ENCODE results near the gene IL19. TPM values are rescaled to one million over a fixed set of nuclear protein-coding genes. Genes with fewer than 3 reads are reported as not detected.

Gene IL19
- total RNA-seq, 1 experiment from 2014 or later = not detected

GRCh38 chr1:206891412-206891811 is 120.8 kb downstream of the IL19 start:
- no peaks in the 10 kb centered on the region for H3K27me3 Mint-ChIP-seq (ENCODE audit: low read depth)
- ATAC-seq (no peak), DNase-seq (ENCODE audit: low spot score) (no peak)
- H3K4me1 Mint-ChIP-seq = peaks cover 23% of the 10 kb centered on the region
- ChIA-PET POLR2A (no interaction called here), CTCF (no interaction called here)
- H3K36me3 Mint-ChIP-seq = no peaks in the 10 kb centered on the region
- H3K9me3 Mint-ChIP-seq = no peaks in the 10 kb centered on the region
- TF ChIP-seq ETV6 (CRISPR knock-in tag; IDR thresholded peaks at IDR 0.05) (no peak), ZNF263 (CRISPR knock-in tag; IDR thresholded peaks at IDR 0.05; ENCODE audit: low read depth) (no peak), MXD4 (CRISPR knock-in tag; IDR thresholded peaks at IDR 0.05; ENCODE audit: borderline replicate concordance) (no peak), TEAD1 (CRISPR knock-in tag; IDR thresholded peaks at IDR 0.05) (no peak), PREB (CRISPR knock-in tag; IDR thresholded peaks at IDR 0.05; ENCODE audit: borderline replicate concordance) (no peak), MLX (CRISPR knock-in tag; IDR thresholded peaks at IDR 0.05) (no peak), ZNF416 (CRISPR knock-in tag; IDR thresholded peaks at IDR 0.05) (no peak), FOXP4 (CRISPR knock-in tag; IDR thresholded peaks at IDR 0.05) (no peak), MYBL2 (CRISPR knock-in tag; IDR thresholded peaks at IDR 0.05) (no peak), EMX1 (CRISPR knock-in tag; IDR thresholded peaks at IDR 0.05) (no peak), OVOL2 (CRISPR knock-in tag; IDR thresholded peaks at IDR 0.05; ENCODE audit: borderline replicate concordance) (no peak), CREB1 (CRISPR knock-in tag; IDR thresholded peaks at IDR 0.05) (no peak), ZSCAN18 (CRISPR knock-in tag; IDR thresholded peaks at IDR 0.05) (no peak), SOX15 (CRISPR knock-in tag; IDR thresholded peaks at IDR 0.05) (no peak), ZNF138 (CRISPR knock-in tag; conservative IDR thresholded peaks at IDR 0.05) (no peak)
- TF ChIP-seq, protein P1, sequence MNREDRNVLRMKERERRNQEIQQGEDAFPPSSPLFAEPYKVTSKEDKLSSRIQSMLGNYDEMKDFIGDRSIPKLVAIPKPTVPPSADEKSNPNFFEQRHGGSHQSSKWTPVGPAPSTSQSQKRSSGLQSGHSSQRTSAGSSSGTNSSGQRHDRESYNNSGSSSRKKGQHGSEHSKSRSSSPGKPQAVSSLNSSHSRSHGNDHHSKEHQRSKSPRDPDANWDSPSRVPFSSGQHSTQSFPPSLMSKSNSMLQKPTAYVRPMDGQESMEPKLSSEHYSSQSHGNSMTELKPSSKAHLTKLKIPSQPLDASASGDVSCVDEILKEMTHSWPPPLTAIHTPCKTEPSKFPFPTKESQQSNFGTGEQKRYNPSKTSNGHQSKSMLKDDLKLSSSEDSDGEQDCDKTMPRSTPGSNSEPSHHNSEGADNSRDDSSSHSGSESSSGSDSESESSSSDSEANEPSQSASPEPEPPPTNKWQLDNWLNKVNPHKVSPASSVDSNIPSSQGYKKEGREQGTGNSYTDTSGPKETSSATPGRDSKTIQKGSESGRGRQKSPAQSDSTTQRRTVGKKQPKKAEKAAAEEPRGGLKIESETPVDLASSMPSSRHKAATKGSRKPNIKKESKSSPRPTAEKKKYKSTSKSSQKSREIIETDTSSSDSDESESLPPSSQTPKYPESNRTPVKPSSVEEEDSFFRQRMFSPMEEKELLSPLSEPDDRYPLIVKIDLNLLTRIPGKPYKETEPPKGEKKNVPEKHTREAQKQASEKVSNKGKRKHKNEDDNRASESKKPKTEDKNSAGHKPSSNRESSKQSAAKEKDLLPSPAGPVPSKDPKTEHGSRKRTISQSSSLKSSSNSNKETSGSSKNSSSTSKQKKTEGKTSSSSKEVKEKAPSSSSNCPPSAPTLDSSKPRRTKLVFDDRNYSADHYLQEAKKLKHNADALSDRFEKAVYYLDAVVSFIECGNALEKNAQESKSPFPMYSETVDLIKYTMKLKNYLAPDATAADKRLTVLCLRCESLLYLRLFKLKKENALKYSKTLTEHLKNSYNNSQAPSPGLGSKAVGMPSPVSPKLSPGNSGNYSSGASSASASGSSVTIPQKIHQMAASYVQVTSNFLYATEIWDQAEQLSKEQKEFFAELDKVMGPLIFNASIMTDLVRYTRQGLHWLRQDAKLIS (CRISPR knock-in tag; IDR thresholded peaks at IDR 0.05; ENCODE audit: borderline replicate concordance) = no peak
- TF ChIP-seq, protein P2, sequence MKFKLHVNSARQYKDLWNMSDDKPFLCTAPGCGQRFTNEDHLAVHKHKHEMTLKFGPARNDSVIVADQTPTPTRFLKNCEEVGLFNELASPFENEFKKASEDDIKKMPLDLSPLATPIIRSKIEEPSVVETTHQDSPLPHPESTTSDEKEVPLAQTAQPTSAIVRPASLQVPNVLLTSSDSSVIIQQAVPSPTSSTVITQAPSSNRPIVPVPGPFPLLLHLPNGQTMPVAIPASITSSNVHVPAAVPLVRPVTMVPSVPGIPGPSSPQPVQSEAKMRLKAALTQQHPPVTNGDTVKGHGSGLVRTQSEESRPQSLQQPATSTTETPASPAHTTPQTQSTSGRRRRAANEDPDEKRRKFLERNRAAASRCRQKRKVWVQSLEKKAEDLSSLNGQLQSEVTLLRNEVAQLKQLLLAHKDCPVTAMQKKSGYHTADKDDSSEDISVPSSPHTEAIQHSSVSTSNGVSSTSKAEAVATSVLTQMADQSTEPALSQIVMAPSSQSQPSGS (CRISPR knock-in tag; IDR thresholded peaks at IDR 0.05; ENCODE audit: borderline replicate concordance, low read depth) = no peak
- TF ChIP-seq, protein P3, sequence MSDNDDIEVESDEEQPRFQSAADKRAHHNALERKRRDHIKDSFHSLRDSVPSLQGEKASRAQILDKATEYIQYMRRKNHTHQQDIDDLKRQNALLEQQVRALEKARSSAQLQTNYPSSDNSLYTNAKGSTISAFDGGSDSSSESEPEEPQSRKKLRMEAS (CRISPR knock-in tag; IDR thresholded peaks at IDR 0.05) = no peak
- TF ChIP-seq, protein P4, sequence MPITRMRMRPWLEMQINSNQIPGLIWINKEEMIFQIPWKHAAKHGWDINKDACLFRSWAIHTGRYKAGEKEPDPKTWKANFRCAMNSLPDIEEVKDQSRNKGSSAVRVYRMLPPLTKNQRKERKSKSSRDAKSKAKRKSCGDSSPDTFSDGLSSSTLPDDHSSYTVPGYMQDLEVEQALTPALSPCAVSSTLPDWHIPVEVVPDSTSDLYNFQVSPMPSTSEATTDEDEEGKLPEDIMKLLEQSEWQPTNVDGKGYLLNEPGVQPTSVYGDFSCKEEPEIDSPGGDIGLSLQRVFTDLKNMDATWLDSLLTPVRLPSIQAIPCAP (CRISPR knock-in tag; IDR thresholded peaks at IDR 0.05) = no peak
- no peak overlapping the region for H3K27ac Mint-ChIP-seq
- H3K4me3 Mint-ChIP-seq = no peak overlapping the region

Data from WTC11 (cell line).